ENCODE data around the gene LIF. TPM values are rescaled to one million over a fixed set of nuclear protein-coding genes. Genes with fewer than 3 reads are reported as not detected.

The LIF gene
- total RNA-seq, 4 donors from 2014 or later = not detected

DNA sequence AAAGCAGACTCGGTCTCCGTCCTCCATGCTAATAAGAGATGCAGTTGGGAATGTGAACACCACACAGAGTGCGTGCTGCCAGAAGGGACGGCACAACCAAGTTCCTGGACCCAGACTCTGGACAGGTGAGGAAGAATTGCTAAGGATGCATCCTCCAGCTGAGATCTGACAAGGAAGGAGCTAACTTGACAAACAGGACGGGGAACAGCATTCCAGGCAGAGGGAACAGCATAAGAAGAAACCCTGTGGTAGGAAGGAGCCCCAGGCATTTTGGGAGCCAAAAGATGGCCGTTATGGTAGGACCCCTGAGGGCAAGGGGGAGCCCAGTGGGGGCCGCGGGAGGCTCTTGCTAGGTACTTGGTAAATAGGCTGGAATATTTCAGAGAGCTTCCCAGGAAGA is 14.1 kb upstream of the LIF start:
- Histone ChIP-seq H3K27ac (no peak overlapping the region), H3K4me1 (no peaks in the 10 kb centered on the region), H3K9me3 (no peaks in the 10 kb centered on the region), H3K27me3 (no peaks in the 10 kb centered on the region), H3K4me3 (no peak overlapping the region), H3K36me3 (no peaks in the 10 kb centered on the region)
- intact Hi-C loops (cut with DNase I; ENCODE audit: low total_unique reads) (no loop called here), in situ Hi-C loops (cut with MboI; ENCODE audit: low sequenced_read_pairs in 4 of 4) (loop anchor here (5.0 to 10.0 kb wide), 3 partner anchors 124 to 134 kb away; partner anchors contain the start of genes RNF215 (in 3 of the 4) and SEC14L2 (in 1 of the 4))
- DNase-seq (no peak), ATAC-seq (no peak)
- TF ChIP-seq CTCF (IDR thresholded peaks at IDR 0.05 in 4 of 5, conservative IDR thresholded peaks at IDR 0.05 in 1 of 5) (no peak), POLR2A (IDR thresholded peaks at IDR 0.05) (no peak)

GRCh38 chr22:30260276-30260675 is 13.7 kb upstream of the LIF start:
- Histone ChIP-seq H3K4me1 (no peaks in the 10 kb centered on the region), H3K27me3 (no peaks in the 10 kb centered on the region), H3K4me3 (no peak overlapping the region), H3K27ac (no peak overlapping the region), H3K9me3 (no peaks in the 10 kb centered on the region), H3K36me3 (no peaks in the 10 kb centered on the region)
- DNase-seq (no peak), ATAC-seq (no peak)
- in situ Hi-C loops (cut with MboI; ENCODE audit: low sequenced_read_pairs in 4 of 4) (loop anchor here (5.0 to 10.0 kb wide), 3 partner anchors 125 to 135 kb away; partner anchors contain the start of genes RNF215 (in 3 of the 4) and SEC14L2 (in 1 of the 4)), intact Hi-C loops (cut with DNase I; ENCODE audit: low total_unique reads) (no loop called here)
- TF ChIP-seq POLR2A (IDR thresholded peaks at IDR 0.05) = no peak
- TF ChIP-seq CTCF (IDR thresholded peaks at IDR 0.05 in 4 of 5, conservative IDR thresholded peaks at IDR 0.05 in 1 of 5) = no peak

GRCh38 chr22:30254314-30254713 is 7.8 kb upstream of the LIF start:
- intact Hi-C loops (cut with DNase I; ENCODE audit: low total_unique reads) = no loop called here
- no peaks in the 10 kb centered on the region for H3K36me3 ChIP-seq
- H3K9me3 ChIP-seq = no peaks in the 10 kb centered on the region
- DNase-seq (no peak), ATAC-seq (no peak)
- TF ChIP-seq POLR2A (IDR thresholded peaks at IDR 0.05) = no peak
- no peak for TF ChIP-seq CTCF (IDR thresholded peaks at IDR 0.05 in 4 of 5, conservative IDR thresholded peaks at IDR 0.05 in 1 of 5)
- in situ Hi-C loops (cut with MboI; ENCODE audit: low sequenced_read_pairs in 4 of 4) = no loop called here
- H3K4me1 ChIP-seq = no peaks in the 10 kb centered on the region
- no peaks in the 10 kb centered on the region for H3K27me3 ChIP-seq
- no peak overlapping the region for H3K27ac ChIP-seq
- no peak overlapping the region for H3K4me3 ChIP-seq

GRCh38 chr22:30253205-30253852 is 6.8 kb upstream of the LIF start:
- TF ChIP-seq POLR2A (IDR thresholded peaks at IDR 0.05) (no peak), CTCF (IDR thresholded peaks at IDR 0.05 in 4 of 5, conservative IDR thresholded peaks at IDR 0.05 in 1 of 5) (no peak)
- Histone ChIP-seq H3K4me3 (no peak overlapping the region), H3K36me3 (no peaks in the 10 kb centered on the region), H3K27me3 (no peaks in the 10 kb centered on the region), H3K4me1 (no peaks in the 10 kb centered on the region), H3K9me3 (no peaks in the 10 kb centered on the region), H3K27ac (no peak overlapping the region)
- ATAC-seq (no peak), DNase-seq (peak in 1 of 2 donors; percentile 16)
- intact Hi-C loops (cut with DNase I; ENCODE audit: low total_unique reads) = no loop called here
- in situ Hi-C loops (cut with MboI; ENCODE audit: low sequenced_read_pairs in 4 of 4) = no loop called here
